Cardiac septum (tissue), 1 donor: ENCODE measurements around the gene CLIP2. TPM values are rescaled to one million over a fixed set of nuclear protein-coding genes. Genes with fewer than 3 reads are reported as not detected.
"Not testable (repeated sequence)": the region's sequence is repeated elsewhere in the genome, so short reads cannot be mapped to it uniquely, and the experiment has no call there.

ENCODE experiments used
- DNase-seq: peaks from one replicate; pipeline ENCODE4 v3.0.0-alpha.2; 2020; ENCODE audit warnings: low spot score
- intact Hi-C: fragments of 100-400 bp; cut with DNase I; formaldehyde crosslinking; loops from one replicate; pipeline ENCODE4 v1.14.0; 2022
- total RNA-seq: library from RNA; stranded (reverse); fragmentation: NEBNext Ultra II Directional; extraction: Animal tissue kit (Norgen Biotek cat#: 25700); gene quantifications from one replicate; pipeline ENCODE4 v1.2.1, GENCODE V29; 2021
- donor health status: DM: no; HTN: no; CAD: no.

The CLIP2 gene
- total RNA-seq, 1 donor from 2014 or later = 9.9 TPM

DNA sequence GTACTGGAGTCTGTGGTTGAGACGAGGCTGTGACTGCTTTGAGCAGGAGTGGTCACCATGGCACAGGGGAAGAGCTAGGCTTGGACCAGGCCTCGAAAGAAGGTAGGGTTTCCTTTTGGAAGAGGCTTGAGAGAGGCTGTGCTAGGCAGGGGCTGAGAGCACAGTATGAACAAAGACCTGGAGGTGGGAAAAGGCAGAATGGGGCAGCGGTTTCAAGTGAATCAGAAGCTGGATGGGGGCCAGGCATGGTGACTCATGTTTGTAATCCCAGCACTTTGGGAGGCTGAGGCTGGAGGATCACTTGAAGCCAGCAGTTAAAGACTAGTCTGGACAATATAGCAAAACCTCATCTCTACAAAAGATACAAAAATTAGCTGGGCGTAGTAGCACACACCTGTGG is 65.9 kb downstream of the CLIP2 start:
- intact Hi-C loops = no loop called here
- DNase-seq = no peak

DNA sequence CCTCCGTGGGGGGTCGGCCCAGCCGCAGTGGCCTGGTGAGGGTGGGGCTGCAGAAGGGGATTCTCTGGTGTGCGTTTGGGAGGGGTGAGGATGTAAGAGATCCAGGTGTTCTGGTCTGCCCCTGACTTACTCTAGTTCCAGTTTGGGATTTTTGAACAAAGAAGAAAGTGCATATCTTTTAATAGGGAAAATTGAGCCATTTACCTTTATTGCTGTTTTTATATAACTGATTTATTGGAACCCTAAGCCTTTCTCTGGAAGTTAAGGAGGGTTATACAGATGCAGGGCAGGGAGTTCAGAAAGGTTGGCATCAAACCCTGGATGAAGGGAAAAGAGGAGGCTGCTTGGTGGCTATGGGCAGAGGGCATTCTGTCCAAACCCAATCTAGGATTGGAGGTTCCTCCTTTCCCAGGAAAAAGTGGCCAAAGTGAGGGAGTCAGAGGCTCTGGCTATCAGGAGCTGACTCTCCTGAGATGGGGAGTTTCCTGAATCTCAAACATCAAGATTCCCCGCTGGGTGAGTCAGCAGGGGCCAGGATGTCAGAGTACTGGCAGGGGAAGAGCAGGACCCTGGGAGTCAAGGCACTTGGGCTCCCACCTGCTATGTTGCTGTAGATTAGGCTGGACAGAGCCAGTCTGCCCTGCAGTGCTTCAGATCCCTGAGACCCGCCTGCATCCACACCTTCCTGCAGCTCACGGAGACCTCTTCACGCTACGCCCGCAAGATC is 67.5 kb downstream of the CLIP2 start:
- no peak for DNase-seq
- intact Hi-C loops = no loop called here

DNA sequence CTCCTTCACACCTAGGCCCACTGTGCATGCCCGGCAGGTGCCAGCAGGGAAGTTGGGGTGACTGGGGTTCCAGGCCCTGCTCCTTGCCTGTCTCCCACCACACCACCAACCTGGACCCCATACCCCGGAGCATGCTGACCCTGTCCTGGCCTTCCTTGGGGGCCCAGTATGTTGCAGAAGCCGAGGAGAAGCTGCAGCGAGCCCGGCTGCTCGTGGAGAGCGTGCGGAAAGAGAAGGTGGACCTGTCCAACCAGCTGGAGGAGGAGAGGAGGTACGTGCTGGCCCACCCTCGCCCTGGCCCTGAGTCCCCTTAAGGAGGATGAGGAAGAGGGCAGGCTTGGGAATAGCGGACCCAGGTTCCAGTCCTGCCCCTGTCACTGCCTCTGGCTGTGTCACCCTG is 70.8 kb downstream of the CLIP2 start:
- no peak for DNase-seq
- intact Hi-C loops = no loop called here

DNA sequence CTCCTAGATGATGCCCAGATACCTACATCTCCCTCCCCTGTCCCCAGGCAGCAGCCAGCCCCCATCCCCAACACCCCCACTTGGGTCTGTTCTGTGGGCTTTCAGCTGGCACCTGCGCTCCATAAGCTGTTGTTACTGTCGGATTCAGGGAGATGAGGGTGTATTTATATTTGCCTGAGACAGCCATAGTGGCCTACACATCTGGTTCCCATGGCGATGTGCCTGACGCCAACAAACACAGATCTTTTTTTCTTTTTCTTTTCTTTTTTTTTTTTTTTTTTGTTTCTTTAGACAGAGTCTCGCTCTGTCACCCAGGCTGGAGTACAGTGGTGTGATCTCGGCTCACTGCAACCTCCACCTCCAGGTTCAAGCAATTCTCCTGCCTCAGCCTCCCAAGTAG is 73.1 kb downstream of the CLIP2 start:
- no peak for DNase-seq
- intact Hi-C loops = no loop called here

DNA sequence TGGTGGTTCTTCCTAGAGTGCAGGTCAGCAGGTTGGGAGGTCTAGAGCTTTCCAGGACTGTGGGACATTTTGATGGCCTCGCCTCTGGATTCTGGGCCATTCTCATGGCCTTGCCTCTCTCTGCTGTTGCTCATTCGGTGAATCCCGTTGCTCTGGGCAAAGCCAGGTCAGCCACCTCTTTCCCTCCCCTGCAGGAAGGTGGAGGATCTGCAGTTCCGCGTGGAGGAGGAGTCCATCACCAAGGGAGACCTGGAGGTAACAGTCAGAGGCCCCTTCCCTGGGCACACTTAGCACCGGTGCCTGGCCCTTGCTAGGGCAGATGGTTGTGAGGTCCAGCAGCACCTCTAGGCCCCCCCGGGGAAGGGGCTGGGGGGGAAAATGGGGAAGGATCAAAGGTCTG is 74.9 kb downstream of the CLIP2 start:
- intact Hi-C loops = no loop called here

DNA sequence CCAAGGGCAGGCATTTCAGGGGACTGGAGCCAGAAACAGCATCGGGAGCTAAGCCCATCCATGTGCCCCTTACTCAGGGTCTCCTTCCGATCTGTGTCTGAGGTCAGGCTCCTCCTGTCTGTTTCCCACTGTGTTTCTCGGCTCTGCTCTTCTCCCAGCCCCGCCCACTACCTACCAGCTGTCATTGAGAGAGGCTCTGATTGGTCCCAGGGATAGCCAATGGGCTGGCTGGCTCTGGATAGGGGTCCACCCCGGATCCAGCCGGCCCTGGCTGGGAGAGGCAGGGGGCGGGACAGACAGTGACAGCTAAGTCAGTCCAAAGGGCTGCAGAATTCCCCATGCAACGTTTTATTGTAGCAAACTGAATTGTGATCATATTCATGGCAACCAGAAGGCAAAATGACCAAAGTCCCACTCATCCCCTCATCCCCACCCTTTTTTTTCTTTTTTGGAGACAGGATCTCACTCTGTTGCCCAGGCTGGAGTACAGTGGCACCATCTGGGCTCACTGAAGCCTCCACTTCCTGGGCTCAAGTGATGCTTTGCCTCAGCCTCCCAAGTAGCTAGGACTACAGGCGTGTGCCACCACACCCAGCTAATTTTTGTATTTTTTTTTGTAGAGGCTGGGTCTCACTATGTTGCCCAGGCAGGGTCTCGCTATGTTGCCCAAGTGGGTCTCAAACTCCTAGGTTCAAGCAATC is 76.3 kb downstream of the CLIP2 start:
- intact Hi-C loops = no loop called here
- DNase-seq = no peak

More for the DNA sequence above, 74.9 kb downstream of the CLIP2 start:
- no peak for DNase-seq

DNA sequence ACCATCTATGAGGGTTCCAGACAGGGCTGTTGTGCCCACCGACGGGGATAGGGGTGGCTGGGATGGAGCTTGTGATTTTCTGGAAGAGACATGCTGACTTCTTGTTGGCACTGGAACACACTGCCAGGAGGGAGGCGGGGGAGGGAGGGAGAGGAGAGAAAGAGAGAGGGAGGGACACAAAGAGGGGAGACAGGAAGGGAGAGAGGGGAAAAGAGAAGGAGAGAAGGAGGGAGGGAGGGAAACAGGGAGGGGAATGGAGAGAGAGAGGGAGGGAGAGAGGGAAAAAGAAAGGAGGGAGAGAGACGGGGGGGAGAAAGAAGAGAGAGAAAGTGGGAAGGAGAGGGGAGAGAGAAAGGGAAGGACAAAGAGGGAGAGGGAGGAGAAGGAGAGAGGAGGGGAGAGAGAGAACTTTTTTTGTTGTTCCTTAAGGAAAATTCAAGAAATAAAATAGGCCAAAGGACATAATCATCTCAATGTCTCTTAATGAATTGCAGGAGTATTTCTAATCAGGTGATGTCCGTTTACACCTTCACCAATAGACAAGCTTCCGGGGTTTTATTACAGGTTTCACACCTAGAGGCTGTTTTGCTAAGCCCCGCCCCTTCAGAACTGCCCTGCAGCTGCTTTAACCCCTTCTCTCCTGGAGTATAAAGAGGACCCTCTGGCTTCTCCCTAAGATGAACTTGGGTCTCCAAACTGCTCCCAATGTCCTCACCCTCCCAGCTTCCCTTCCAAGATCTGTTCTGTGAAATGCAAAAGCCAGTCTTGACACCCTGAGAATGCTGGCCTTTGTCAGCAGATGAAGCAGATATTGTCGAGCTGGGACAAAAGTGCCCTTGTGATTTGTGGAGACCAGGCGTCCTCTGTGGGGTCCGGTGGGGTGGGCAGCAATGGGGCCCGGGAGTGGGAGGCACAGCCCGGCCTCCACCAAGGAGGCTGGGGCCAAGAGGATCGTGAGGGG is 82.5 kb downstream of the CLIP2 start:
- no peak for DNase-seq
- intact Hi-C loops = no loop called here

DNA sequence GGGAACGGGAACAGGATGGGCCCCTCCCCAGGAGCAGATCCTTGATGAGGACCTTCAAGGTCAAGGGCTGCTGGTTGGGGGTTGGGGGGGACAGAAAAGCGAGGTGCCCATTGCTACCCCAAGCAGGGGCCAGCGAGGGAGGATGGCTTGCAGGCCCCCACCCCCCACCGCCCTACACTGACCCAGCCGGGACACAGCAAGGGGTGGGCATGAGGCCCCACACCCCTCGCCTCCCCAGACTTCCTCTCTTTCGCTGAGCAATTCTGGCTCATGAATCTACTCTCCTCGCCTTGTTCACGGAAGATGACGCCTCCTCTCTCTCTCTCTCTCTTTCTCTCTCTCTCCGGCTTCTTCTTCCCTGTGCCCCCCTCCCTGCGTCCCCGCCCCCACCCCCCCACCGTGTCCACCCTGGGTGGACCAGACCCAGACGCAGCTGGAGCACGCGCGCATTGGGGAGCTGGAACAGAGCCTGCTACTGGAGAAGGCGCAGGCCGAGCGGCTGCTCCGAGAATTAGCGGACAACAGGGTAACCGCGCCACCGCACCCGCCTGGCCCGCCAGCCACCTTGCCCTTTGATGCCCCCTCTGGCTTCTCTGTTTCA is 83.4 kb downstream of the CLIP2 start:
- intact Hi-C loops = no loop called here
- DNase-seq = no peak

DNA sequence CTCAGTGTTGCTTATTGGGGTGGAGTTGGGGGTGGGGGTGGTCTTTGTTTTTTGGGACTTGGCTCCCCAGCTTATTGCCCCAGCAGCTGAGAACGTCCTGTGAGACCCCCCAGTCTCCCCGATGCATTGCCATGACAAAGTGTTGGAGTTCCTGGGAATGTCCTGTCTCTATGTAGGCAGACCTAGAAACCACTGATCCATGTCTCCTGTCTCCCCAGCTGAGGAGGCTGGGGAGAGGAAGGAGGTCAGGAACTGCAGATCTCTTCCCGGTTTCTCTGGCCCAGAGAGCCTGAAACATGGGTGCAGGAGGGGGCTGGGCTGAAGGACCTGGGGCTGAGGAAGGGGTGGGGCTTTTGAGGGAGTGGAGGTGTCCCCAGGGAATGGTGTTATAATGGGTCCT is 84.3 kb downstream of the CLIP2 start:
- DNase-seq = no peak
- intact Hi-C loops = no loop called here

DNA sequence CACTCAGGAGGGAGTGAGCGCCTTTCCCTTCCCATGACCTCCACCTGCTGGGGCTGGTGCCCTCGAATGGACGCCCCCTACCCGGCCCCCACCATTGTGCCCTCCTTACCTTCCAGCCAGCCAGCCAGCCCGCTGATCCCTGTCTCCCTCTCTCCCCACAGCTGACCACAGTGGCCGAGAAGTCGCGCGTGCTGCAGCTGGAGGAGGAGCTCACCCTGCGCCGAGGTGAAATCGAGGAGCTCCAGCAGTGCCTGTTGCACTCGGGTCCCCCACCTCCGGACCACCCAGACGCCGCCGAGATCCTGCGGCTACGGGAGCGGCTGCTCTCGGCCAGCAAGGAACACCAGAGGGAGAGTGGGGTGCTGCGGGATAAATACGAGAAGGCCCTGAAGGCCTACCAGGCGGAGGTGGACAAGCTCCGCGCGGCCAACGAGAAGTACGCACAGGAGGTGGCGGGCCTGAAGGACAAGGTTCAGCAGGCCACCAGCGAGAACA is 86.6 kb downstream of the CLIP2 start:
- intact Hi-C loops = no loop called here
- no peak for DNase-seq

DNA sequence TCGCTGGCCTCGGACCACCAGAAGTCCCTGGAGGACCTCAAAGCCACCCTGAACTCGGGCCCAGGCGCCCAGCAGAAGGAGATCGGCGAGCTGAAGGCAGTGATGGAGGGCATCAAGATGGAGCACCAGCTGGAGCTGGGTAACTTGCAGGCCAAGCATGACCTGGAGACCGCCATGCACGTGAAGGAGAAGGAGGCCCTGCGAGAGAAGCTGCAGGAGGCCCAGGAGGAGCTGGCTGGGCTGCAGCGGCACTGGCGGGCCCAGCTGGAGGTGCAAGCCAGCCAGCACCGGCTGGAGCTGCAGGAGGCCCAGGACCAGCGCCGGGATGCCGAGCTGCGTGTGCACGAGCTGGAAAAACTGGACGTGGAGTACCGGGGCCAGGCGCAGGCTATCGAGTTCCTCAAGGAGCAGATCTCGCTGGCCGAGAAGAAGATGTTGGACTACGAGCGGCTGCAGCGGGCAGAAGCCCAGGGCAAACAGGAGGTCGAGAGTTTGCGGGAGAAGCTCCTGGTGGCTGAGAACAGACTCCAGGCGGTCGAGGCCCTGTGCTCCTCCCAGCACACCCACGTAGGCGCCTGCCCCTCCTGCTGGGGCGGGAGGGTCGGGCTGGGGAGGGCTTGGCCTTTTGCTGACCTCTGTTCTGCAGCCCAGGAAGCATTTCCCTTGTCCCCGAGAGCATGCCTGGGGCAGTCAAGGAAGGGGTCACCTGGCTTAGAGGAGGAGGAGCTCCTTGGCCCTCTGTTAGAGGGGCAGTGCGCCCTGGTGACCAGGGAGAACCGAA is 87.2 kb downstream of the CLIP2 start:
- no peak for DNase-seq
- intact Hi-C loops = no loop called here

DNA sequence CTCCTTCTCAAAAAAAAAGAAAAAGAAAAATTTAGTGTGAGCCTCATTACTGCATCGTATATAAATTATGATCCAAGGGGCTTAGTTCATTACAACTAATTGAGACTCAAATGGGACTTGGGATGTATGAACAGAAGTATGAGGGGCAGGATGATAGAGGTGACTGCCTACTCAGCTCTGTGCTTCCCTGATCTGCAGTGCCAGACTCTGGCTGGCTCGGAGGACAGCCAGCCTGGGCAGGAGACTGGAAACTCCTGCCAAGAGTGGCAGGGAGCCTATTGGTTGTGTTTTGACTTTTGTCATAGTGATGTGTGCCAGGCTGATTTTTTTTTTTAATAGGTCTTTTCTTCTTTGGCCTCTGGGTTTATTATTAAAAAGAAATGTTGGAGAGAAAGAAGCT is 90.7 kb downstream of the CLIP2 start:
- no peak for DNase-seq
- intact Hi-C loops = no loop called here

DNA sequence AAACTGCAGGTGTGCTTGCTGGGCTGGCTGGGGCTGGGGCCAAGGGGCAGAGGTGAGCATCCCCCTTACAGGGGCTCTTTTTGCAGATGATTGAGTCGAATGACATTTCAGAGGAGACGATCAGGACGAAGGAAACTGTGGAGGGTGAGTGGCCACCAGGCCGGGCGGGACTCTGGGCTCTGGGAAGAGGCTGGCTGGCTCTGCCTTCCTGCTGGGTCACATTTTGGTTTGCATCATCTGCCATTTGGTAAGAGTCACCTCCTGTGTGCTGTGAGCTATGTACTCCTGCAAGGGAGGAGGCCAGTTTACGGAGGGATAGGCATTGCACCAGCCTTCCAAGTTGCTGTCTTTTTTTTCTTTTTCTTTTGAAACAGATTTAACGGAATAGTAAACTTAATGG is 91.5 kb downstream of the CLIP2 start:
- intact Hi-C loops = no loop called here
- DNase-seq = no peak

DNA sequence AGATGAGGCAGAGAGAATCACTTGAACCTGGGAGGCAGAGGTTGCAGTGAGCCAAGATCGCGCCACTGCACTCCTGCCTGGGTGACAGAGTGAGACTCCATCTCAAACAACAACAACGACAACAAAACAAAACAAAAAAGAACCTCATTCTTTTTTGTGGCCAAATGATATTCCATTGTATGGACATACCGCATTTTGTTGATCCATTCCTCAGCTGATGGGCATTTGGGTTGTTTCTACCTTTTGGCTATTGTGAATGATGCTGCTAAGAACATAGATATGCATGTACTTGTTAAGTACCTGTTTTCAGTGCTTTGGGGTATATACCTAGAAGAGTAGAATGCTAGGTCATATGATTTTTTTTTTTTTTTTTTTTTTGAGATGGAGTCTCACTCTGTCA is 94.9 kb downstream of the CLIP2 start:
- DNase-seq, intact Hi-C loops: not testable (repeated sequence)

DNA sequence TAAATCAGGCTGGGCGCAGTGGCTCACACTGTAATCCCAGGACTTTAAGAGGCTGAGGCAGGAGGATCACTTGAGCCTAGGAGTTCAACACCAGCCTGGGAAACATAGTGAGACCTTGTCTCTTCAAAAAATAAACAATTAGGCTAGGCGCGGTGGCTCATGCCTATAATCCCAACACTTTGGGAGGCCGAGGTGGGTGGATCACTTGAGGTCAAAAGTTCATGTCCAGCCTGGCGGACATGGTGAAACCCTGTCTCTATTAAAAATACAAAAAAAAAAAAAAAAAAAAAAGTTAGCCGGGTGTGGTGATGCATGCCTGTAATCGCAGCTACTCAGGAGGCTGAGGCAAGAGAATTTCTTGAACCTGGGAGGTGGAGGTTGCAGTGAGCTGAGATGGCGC is 95.6 kb downstream of the CLIP2 start:
- DNase-seq, intact Hi-C loops: not testable (repeated sequence)

DNA sequence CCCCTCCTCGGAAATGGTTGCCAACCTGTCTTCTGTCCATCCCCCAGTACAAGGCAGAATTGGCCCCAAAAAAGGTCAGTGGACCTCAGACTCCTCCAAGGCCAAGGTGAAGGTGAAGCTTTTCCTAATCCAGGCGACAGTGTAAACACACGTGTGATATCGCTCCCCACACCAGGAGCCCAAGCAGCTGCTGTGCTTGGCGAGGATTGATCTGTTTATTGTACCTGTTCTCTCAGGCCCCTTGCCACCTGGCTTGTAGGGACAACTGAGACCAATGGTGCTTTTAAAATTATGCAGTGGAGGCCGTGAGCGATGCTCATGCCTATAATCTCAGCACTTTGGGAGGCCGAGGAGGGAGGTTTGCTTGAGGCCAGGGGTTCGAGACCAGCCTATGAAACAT is 98.4 kb downstream of the CLIP2 start:
- intact Hi-C loops = no loop called here
- DNase-seq = no peak

DNA sequence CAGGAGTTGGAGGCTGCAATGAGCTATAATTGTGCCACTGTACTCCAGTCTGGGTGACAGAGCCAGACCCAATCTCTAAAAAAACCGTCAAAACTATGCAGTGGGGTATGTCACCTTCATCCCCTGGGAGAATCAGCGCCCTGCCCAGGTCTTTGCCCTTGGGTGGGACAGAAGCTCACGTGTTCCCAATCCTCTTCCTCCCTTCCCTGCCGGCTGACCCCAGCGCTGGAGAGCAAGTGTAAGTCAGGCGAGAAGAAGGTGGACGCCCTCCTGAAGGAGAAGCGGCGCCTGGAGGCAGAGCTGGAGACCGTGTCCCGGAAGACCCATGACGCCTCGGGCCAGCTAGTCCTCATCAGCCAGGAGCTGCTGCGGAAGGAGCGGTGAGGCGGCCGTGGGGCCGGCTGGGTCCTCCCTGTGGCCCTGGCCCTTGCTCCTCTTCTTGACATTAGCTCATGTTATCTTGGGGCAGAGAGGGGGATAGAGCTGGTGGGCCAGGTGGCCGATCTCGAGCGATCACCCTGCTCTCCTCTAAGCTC is 99.7 kb downstream of the CLIP2 start:
- DNase-seq = no peak
- intact Hi-C loops = no loop called here

DNA sequence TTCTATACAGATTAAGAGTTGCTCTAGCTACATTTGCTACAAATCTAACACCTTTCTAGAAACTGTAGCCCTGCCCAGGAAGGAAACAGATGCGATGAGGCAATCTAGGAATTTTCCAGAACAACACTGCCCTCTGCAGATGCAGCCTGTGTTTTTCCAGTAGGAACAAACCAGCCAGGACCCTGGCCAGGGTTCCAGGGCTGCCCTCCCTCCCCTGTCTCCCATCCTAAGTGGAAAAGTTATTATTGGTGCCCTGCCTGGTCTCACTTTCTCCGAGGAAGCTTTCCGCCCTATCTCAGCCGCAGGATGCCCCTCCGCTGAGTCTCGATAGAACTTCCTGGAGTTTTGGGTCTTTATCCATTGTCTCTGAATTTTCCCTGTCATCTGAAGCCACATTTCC is 104.5 kb downstream of the CLIP2 start:
- intact Hi-C loops, DNase-seq: not testable (repeated sequence)

DNA sequence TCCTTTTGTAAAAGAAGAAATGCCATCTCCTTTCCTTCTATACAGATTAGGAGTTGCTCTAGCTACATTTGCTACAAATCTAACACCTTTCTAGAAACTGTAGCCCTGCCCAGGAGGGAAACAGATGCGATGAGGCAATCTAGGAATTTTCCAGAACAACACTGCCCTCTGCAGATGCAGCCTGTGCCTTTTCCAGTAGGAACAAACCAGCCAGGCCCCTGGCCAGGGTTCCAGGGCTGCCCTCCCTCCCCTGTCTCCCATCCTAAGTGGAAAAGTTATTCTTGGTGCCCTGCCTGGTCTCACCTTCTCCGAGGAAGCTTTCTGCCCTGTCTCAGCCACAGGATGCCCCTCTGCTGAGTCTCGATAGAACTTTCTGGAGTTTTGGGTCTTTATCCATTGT is 105.4 kb downstream of the CLIP2 start:
- intact Hi-C loops, DNase-seq: not testable (repeated sequence)
